NCI-H2227 (cell line): ENCODE results near the gene SH2D3A.
"Not testable (repeated sequence)": the region's sequence is repeated elsewhere in the genome, so short reads cannot be mapped to it uniquely, and the experiment has no call there.

Experiments
- DNase-seq: peaks from one replicate; lab custom pipeline; 2025; ENCODE audit not compliant: unreplicated experiment; lab: John Stamatoyannopoulos, UW

The SH2D3A gene

GRCh38 chr19:6762253-6762797 lies 4.9 kb downstream of the SH2D3A start:
- DNase-seq: not testable (repeated sequence)

GRCh38 chr19:6761053-6761676 lies 6.1 kb downstream of the SH2D3A start:
- DNase-seq: peak; percentile 36

GRCh38 chr19:6760606-6761005 lies 6.6 kb downstream of the SH2D3A start:
- DNase-seq: no peak

DNA sequence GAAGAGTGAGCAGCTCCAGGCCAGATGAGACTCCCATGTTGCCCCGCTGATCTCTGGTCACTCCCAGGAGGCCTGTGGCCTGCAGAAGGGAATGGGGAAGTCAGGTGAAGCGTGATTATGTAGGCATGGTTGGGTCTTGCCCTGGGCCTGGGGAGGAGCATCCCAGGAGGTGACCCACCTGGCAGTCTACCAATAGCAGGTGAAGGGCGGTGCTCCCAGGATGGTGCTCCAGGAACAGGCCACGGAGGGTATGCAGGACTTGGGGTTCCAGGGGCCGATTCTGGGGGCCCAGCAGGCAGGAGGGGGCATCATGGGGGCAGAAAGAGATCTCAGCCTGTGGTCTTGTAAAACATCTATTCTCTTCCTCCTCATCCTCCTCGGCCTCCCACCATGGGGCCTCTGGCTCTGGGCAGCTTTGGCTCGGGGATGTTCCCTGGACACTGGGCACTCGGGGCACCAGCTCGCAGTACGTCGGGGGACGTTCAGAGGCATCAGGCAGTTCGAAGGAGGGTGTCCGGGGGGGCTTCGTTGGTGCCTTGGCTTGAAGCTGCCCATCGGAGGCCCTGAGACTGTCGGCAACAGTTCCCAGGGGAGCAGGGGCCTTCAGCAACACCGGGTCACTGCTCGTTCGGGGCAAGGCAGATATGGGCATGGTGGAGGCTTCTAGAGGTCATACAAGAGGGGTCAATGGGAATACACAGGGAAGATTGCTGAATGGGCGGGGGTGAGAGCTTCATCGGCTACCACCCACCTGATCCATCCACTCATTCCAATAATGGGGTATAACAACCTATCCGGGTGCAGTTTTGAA lies 12.4 kb downstream of the SH2D3A start:
- no peak for DNase-seq

GRCh38 chr19:6754136-6754535 lies 13.1 kb downstream of the SH2D3A start:
- DNase-seq: no peak

DNA sequence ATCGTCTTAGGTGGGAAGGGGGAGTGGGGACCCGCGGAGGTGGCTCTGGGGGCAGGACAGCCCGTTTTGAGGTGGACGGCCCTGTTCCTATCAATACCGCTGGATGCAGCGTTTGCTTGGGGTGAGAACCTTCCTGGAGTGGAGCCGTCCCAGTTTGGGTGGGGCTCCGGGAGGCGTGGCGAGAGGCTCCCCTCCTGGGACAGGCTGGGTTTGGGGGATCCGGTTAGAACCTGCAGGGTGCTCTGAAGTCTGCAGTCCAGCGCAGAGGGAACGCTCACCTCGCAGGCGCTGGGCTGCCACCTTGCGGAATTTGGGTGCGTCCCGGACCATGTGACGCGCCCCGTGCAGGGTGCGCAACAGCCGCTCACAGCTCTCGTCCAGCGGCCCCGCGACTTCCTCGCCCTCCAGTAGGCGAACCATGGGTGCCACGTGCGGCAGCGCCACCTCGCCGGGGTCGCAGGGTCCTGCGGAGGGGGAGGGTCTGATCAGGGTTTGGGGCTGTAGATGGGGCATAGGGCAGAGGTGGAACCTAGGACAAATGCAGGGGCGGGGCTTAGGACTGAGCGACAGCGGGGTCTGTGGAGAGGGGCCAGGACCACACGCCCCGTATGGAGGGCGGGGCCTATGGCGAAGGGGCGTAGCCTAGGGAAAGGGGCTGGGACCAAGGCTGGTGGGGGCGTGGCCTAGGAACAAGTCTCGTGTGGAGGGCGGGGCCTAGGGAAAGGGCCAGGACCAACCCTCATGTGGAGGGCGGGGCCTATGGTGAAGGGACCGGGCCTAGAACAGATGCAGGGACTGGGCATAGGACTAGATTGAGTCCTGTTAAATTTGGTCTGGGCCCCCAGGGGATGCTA lies 13.8 kb downstream of the SH2D3A start:
- no peak for DNase-seq

- DNase-seq: no peak
These were observed 14.7 kb downstream of the SH2D3A start for GRCh38 chr19:6752256-6753177.

DNA sequence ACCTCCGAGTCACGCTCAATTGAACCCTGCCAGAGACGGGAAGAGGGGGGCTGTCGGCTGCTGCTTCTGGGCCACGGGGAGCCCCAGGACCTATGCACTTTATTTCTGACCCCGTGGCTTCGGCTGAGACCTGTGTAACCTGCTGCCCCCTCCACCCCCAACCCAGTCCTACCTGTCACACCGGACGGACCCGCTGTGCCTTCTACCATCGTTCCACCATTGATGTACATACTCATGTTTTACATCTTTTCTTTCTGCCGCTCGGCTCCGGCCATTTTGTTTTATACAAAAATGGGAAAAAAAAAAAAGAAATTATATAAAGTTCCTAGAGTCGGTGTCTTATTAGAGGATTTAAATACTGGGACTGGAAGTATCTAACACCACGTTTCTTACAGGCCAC lies 16.0 kb downstream of the SH2D3A start:
- DNase-seq: no peak

GRCh38 chr19:6750062-6750461 lies 17.2 kb downstream of the SH2D3A start:
- DNase-seq: no peak

DNA sequence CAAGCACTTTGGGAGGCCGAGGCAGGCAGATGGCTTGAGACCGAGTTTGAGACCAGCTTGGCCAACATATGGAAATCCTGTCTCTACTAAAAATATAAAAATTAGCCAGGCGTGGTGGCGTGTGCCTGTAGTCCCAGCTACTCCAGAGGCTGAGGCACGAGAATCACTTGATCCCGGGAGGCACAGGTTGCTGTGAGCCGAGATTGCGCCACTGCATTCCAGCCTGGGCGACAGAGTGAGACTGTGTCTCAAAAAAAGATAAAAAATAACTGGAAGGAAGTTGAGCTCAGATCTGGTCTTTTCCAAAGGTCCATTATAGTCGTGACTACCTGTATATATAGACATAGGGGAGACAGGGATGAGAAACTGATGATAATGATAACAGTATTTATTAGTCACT lies 18.7 kb downstream of the SH2D3A start:
- not testable (repeated sequence) for DNase-seq

DNA sequence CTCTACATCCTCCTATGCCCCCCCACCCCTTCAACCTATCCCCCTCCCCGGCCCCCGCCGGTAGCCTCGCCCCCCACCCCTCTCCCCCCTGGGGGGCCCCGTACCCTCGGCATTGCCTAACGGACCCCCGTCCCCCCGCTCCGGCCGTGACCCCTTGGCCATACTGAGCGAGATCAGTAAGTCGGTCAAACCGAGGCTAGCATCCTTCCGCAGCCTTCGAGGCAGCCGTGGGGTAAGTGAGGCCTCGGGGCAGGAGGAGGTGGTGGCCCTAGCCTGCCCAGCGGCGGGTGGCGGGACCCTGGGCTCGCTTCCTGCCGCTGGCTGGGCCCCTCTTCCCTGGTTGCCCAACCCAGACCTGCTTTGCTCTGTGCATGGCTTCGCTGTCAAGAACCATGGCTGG lies 21.3 kb downstream of the SH2D3A start:
- DNase-seq: no peak

DNA sequence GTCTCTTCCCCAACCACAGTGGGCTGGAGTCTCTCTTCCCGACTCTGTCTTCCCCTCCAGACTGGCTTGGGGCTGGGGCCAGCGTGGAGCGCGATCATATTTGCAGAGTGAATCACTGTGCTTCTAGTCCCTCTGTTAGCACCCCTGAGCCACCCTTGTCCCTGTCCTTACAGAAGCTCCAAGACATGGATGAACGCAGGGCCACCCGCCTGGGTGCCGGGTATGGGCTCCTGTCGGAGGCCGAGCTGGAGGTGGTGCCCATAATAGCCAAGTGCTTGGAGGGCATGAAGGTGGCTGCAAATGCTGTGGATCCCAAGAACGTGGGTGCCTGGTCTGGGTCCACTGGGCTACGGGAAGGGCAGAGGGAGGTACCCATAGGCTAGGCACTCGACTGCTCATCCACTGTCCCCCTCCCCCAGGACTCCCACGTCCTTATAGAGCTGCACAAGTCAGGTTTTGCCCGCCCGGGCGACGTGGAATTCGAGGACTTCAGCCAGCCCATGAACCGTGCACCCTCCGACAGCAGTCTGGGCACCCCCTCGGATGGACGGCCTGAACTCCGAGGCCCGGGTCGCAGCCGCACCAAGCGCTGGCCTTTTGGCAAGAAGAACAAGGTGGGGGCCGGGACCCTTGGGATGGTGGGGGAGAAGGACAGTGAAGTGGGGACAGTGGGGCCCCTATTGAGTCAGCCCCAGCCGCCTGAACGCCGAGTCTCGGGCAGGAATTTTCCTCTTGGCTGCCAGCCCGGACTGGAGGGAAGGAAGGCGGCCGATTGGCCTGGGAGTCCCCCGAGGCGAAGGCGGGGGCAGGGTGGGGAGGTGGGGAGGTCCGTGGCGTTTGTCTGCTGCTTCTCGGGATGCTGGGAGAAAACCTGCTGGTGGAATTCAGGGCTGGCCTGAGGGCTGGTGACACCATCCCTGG lies 22.6 kb downstream of the SH2D3A start:
- DNase-seq: peak; percentile 35

DNA sequence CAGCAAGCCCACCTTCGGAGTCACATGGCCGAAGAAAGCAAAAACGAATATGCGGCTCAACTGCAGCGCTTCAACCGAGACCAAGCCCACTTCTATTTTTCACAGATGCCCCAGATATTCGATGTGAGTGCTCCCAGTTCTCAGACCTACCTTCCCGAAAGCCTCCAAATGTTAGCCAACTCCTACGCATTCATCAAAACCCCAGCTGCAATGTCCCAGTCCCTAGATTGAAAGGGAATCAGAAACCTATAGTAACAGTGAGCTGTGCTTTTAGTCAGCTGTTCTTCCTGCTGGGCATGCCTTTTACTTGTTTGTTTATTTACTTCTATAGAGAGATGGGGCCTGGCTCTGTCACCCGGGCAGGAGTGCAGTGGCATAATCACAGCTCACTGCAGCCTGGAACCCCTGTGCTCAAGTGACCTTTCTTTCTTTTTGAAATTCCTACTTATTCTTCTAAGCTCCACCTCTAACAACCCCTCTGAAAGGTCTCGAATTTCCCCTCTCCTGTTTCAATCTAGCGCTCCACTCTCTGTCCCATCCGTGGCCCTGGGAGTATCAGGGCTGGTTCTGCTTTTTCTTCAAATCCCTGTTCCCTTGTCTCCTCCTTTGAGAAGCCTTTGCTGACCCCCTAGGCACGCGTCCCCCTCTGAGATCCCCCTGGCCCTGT lies 23.4 kb downstream of the SH2D3A start:
- DNase-seq: no peak

DNA sequence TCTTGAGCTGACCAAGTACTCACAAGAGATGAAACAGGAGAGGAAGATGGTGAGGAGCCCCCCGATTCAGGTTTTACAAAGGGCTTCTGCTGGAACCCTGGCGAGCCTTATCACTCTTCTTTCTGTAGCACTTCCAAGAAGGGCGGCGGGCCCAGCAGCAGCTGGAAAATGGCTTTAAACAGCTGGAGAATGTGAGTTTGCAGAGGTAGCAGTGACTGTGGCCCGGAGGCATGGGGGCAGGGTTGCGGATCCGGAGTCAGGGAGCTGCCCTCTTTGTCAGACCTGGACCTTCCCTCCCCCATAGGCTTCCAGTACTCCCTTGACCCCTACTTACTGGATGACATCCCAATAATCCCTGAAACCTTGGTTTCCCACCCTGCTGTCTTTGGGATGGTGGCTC lies 24.2 kb downstream of the SH2D3A start:
- DNase-seq: no peak

DNA sequence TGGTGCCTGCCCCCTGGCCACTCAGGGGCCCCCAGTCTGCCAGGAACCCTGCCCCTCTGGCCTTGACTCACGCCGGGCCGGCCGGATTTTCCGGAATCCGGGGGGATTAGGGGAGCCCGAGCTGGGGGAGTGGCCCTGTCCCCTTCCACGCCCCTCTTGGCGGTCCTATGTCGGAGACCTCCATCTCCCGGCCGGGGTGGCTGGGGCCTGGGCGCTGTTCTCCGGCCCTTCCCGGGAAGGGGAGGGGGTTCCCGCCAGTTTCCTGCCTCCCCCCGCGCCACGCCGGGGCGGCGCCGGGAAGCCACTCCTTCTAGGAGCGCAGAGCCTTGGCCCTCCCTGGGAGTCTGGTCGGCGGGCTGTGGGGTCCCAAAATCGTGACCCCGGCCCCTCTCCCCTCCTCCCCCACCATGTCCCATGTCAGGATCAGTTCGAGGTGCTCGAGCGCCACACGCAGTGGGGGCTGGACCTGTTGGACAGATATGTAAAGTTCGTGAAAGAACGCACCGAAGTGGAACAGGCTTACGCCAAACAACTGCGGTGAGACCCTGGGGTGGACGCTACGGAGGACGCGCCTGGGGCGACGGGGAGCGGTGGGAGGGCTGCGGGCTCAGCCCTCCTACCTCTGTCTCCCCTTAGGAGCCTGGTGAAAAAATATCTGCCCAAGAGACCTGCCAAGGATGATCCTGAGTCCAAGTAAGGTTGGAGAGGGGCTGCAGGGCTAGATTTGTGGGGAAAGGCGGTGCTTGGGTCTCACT lies 26.5 kb downstream of the SH2D3A start:
- DNase-seq: peak; percentile 38

DNA sequence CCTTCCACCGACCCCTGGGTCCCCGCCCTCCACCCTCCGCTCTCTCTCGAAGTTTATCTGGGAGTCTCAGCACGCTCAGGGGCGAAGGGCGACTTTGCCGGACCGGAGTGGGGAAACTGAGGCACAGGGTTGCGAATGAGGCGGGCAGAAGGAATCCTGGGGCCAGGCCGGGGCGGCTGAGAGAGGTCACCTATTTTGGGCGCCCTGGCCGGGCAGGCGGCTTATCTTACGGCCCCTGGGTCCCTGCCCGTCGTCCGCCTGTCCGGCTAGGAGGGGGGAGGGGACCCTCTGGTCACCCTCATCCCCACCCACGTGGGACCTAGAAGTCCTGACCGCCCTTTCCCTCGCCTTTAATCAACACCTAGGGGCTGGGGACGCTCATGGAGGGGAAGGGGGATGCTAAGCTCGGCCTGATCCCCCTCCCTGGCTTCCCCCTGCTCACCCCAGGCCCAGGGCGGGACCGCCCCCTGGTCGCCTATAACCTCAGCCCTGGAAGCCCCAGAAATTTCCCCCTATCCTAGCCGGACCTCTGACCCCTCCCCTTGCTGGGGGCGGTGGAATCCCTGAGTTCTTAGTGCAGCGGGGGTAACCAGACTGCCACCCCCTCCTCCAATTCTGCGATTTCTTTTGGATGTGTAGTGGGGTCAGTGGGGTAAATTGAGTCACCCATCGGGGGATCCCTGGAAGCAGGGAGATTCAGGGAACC lies 27.2 kb downstream of the SH2D3A start:
- DNase-seq: peak; percentile 52

- peak; percentile 80 for DNase-seq
These were observed 27.8 kb downstream of the SH2D3A start, which contains the start of gene TRIP10 for GRCh38 chr19:6739390-6739882. Gene TRIP10, plus strand, starts transcription at chr19:6739680. Its CDS starts 82 bp downstream, at chr19:6739762.
